MM.1S (cell line): ENCODE data around the gene TIMP1.

Experiments
- DNase-seq: peaks from one replicate; pipeline ENCODE4 v3.0.0-alpha.2; 2015
- H2AFZ ChIP-seq: fragments of 300-600 bp; sonication (generic); 2 replicates; pipeline ENCODE4 v1.6.0; 2016; ENCODE audit warnings: antibody characterized with exemption, low read length
- H3F3A ChIP-seq: fragments of 300-600 bp; sonication (generic); 2 replicates; pipeline ENCODE4 v1.6.1; 2016; ENCODE audit warnings: mild to moderate bottlenecking, antibody characterized with exemption, low read length, moderate library complexity, mixed read lengths; ENCODE audit not compliant: insufficient read depth
- H3K27ac ChIP-seq: fragments of 300-600 bp; sonication (generic); 2 replicates; pipeline ENCODE4 v1.5.1; 2016; ENCODE audit warnings: mild to moderate bottlenecking, low read length
- H3K27me3 ChIP-seq: fragments of 300-600 bp; sonication (generic); replicated peaks from 2 replicates; pipeline ENCODE4 v1.6.0; 2016; ENCODE audit warnings: low read length; ENCODE audit not compliant: insufficient read depth
- H3K36me3 ChIP-seq: fragments of 300-600 bp; sonication (generic); replicated peaks from 2 replicates; pipeline ENCODE4 v1.6.1; 2016; ENCODE audit warnings: mild to moderate bottlenecking, low read length, mixed read lengths; ENCODE audit not compliant: insufficient read depth
- H3K4me1 ChIP-seq: fragments of 300-600 bp; sonication (generic); 2 replicates; pipeline ENCODE4 v1.6.1; 2016; ENCODE audit warnings: low read length, mixed read lengths
- H3K4me2 ChIP-seq: fragments of 300-600 bp; sonication (generic); 2 replicates; pipeline ENCODE4 v1.6.0; 2016; ENCODE audit warnings: low read depth, low read length
- H3K4me3 ChIP-seq: fragments of 300-600 bp; sonication (generic); 2 replicates; pipeline ENCODE4 v1.5.1; 2016; ENCODE audit warnings: low read length, mixed read lengths
- H3K79me2 ChIP-seq: fragments of 300-600 bp; sonication (generic); 2 replicates; pipeline ENCODE4 v1.6.1; 2016; ENCODE audit warnings: mixed run types, low read length, mixed read lengths
- H3K9ac ChIP-seq: fragments of 300-600 bp; sonication (generic); 2 replicates; pipeline ENCODE4 v1.6.1; 2016; ENCODE audit warnings: low read length, mixed read lengths
- H3K9me2 ChIP-seq: fragments of 300-600 bp; sonication (generic); replicated peaks from 2 replicates; pipeline ENCODE4 v1.6.1; 2016; ENCODE audit warnings: mild to moderate bottlenecking, low read length, mixed read lengths; ENCODE audit not compliant: insufficient read depth
- H3K9me3 ChIP-seq: fragments of 300-600 bp; sonication (generic); replicated peaks from 2 replicates; pipeline ENCODE4 v1.6.1; 2016; ENCODE audit warnings: mild to moderate bottlenecking, low read length, mixed read lengths; ENCODE audit not compliant: insufficient read depth
- H4K20me1 ChIP-seq: fragments of 300-600 bp; sonication (generic); 2 replicates; pipeline ENCODE4 v1.6.1; 2016; ENCODE audit warnings: mild to moderate bottlenecking, low read length, moderate library complexity, mixed read lengths; ENCODE audit not compliant: insufficient read depth
- CTCF ChIP-seq: fragments of 300-600 bp; sonication (generic); IDR thresholded peaks from 2 replicates; pipeline ENCODE4 v1.5.1; 2016; ENCODE audit warnings: antibody characterized with exemption, low read length, mixed read lengths
- EZH2 ChIP-seq: fragments of 300-600 bp; sonication (generic); optimal IDR thresholded peaks from 2 replicates; pipeline ENCODE3; 2017; ENCODE audit warnings: low read depth, mild to moderate bottlenecking, antibody characterized with exemption, low read length, mixed read lengths
- EZH2phosphoT487 ChIP-seq: fragments of 300-600 bp; sonication (generic); IDR thresholded peaks from 2 replicates; pipeline ENCODE4 v1.6.1; 2018; ENCODE audit warnings: antibody characterized with exemption, low read length

TIMP1 gene

GRCh38 chrX:47608130-47608810 is 26.0 kb downstream of the TIMP1 start:
- H3K79me2 ChIP-seq, result no peaks in the 10 kb centered on the region
- H3F3A ChIP-seq, result no peaks in the 10 kb centered on the region
- no peak overlapping the region for H3K4me3 ChIP-seq
- no peaks in the 10 kb centered on the region for H3K36me3 ChIP-seq
- H3K4me2 ChIP-seq, result no peak overlapping the region
- no peak overlapping the region for H3K9ac ChIP-seq
- H2AFZ ChIP-seq, result no peak overlapping the region
- no peaks in the 10 kb centered on the region for H4K20me1 ChIP-seq
- no peak for DNase-seq
- TF ChIP-seq EZH2phosphoT487 (no peak), CTCF (no peak), EZH2 (no peak)
- H3K27me3 ChIP-seq, result no peaks in the 10 kb centered on the region
- no peaks in the 10 kb centered on the region for H3K4me1 ChIP-seq
- no peaks in the 10 kb centered on the region for H3K9me2 ChIP-seq
- H3K9me3 ChIP-seq, result no peaks in the 10 kb centered on the region
- H3K27ac ChIP-seq, result no peak overlapping the region

GRCh38 chrX:47610511-47610910 is 28.3 kb downstream of the TIMP1 start:
- Histone ChIP-seq H3F3A (no peaks in the 10 kb centered on the region), H3K79me2 (no peaks in the 10 kb centered on the region), H3K9me3 (no peaks in the 10 kb centered on the region)

GRCh38 chrX:47611489-47611888 is 29.3 kb downstream of the TIMP1 start:
- H3K79me2 ChIP-seq, result no peaks in the 10 kb centered on the region
- H3K4me3 ChIP-seq, result no peak overlapping the region
- TF ChIP-seq EZH2phosphoT487 (no peak), EZH2 (no peak), CTCF (no peak)
- no peaks in the 10 kb centered on the region for H3K4me1 ChIP-seq
- H3K9me3 ChIP-seq, result no peaks in the 10 kb centered on the region
- no peak overlapping the region for H3K4me2 ChIP-seq
- H3K9ac ChIP-seq, result no peak overlapping the region
- H3F3A ChIP-seq, result no peaks in the 10 kb centered on the region
- no peaks in the 10 kb centered on the region for H3K9me2 ChIP-seq
- no peak overlapping the region for H2AFZ ChIP-seq
- no peak overlapping the region for H3K27ac ChIP-seq
- DNase-seq, result no peak
- H3K27me3 ChIP-seq, result no peaks in the 10 kb centered on the region
- H3K36me3 ChIP-seq, result no peaks in the 10 kb centered on the region
- H4K20me1 ChIP-seq, result no peaks in the 10 kb centered on the region

More at GRCh38 chrX:47610511-47610910, 28.3 kb downstream of the TIMP1 start:
- no peak for DNase-seq
- TF ChIP-seq EZH2phosphoT487 (no peak), EZH2 (no peak), CTCF (no peak)
- no peaks in the 10 kb centered on the region for H3K9me2 ChIP-seq
- H3K27ac ChIP-seq, result no peak overlapping the region
- H3K9ac ChIP-seq, result no peak overlapping the region
- no peaks in the 10 kb centered on the region for H3K4me1 ChIP-seq
- H3K36me3 ChIP-seq, result no peaks in the 10 kb centered on the region
- no peak overlapping the region for H2AFZ ChIP-seq
- H4K20me1 ChIP-seq, result no peaks in the 10 kb centered on the region
- no peak overlapping the region for H3K4me2 ChIP-seq
- H3K4me3 ChIP-seq, result no peak overlapping the region
- H3K27me3 ChIP-seq, result no peaks in the 10 kb centered on the region
